OCI-LY3 (cell line): ENCODE results near the gene HDGFL2.

ENCODE experiments used
- CTCF ChIP-seq: fragments of 200-600, 300-600 bp; sonication (generic); IDR thresholded peaks from 2 replicates; pipeline ENCODE4 v1.5.1; 2014; ENCODE audit warnings: antibody characterized with exemption, low read length, low read depth
- EZH2phosphoT487 ChIP-seq: fragments of 200-600 bp; shearing (Covaris generic); IDR thresholded peaks from 2 replicates; pipeline ENCODE4 v1.6.1; 2018; ENCODE audit warnings: antibody characterized with exemption, mixed run types, low read depth

- TF ChIP-seq CTCF (no peak), EZH2phosphoT487 (no peak)
Measured at GRCh38 chr19:4508698-4509097, 36.6 kb downstream of the HDGFL2 start.
